ENCODE data around the gene GNAT2. TPM values are rescaled to one million over a fixed set of nuclear protein-coding genes. Genes with fewer than 3 reads are reported as not detected.

GNAT2 gene
- total and polyA plus RNA-seq, 4 donors: 0.24 TPM; not detected in 3

DNA sequence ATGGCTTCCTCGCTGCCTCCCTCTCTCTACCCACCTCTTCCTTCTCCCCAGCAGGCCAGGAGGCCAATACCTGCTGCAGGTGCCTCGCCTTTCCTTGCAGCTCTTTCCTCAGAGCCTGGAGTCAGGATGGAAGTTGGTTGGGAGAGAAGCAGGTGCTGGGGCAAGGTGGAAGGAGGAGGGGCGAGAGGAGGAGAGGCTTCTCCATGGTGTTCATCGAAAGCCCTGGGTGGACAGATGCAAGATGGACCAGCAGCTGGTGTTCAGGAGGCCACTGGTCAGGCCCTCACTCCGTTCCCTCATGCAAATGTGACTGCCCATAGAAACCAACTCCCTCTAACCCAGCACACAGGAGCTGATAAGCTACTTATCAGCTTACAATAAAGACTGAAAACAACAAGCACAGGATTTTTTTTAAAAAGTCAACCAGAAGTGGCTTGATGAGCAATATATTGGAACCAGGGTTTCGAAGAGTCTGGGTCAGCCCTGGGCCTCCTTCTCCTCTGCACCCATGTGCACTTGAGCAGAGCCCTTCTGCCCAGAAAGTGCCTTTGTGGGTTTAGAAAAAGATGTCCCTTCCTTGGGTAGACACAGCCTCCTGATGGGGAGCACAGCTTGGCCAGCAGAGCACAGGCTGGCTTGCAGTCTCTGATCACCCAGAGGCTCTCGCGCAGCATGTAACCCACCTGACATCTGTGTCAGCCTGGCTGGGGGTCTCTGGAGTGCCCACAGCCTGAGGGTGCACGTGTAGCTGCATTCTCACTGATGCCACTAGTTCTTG, 19.8 kb upstream of the GNAT2 start:
- no peak overlapping the region for H3K4me3 ChIP-seq
- no peak overlapping the region for H3K27ac ChIP-seq (ENCODE audit: low read depth in 1 of 2, low read length in 1 of 2)
- no peaks in the 10 kb centered on the region for H3K36me3 ChIP-seq (ENCODE audit: control insufficient read depth in 4 of 4, insufficient read depth in 4 of 4, low read length in 4 of 4)
- WGBS, 2 donors: 84 to 87% methylated on average over 9 of the region's 9 CpGs
- no peaks in the 10 kb centered on the region for H3K9me3 ChIP-seq (ENCODE audit: control insufficient read depth in 4 of 4, insufficient read depth in 3 of 4, low read length in 3 of 4)
- H3K27me3 ChIP-seq (ENCODE audit: control insufficient read depth in 3 of 3, insufficient read depth in 3 of 3, low read length in 2 of 3): no peaks in the 10 kb centered on the region
- ATAC-seq (ENCODE audit: insufficient read depth, low FRiP score): no peak
- no peak overlapping the region for H3K9ac ChIP-seq (ENCODE audit: insufficient read depth in 1 of 2, low read length in 2 of 2)
- no peak for DNase-seq
- H3K4me1 ChIP-seq (ENCODE audit: control insufficient read depth in 5 of 5, insufficient read depth in 5 of 5, low read length in 5 of 5): peaks cover 0 to 6% (median 0%) of the 10 kb centered on the region in 5 donors
- TF ChIP-seq, protein P1, sequence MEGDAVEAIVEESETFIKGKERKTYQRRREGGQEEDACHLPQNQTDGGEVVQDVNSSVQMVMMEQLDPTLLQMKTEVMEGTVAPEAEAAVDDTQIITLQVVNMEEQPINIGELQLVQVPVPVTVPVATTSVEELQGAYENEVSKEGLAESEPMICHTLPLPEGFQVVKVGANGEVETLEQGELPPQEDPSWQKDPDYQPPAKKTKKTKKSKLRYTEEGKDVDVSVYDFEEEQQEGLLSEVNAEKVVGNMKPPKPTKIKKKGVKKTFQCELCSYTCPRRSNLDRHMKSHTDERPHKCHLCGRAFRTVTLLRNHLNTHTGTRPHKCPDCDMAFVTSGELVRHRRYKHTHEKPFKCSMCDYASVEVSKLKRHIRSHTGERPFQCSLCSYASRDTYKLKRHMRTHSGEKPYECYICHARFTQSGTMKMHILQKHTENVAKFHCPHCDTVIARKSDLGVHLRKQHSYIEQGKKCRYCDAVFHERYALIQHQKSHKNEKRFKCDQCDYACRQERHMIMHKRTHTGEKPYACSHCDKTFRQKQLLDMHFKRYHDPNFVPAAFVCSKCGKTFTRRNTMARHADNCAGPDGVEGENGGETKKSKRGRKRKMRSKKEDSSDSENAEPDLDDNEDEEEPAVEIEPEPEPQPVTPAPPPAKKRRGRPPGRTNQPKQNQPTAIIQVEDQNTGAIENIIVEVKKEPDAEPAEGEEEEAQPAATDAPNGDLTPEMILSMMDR (IDR thresholded peaks at IDR 0.05; ENCODE audit: control extremely low read depth, extremely low read depth): no peak

DNA sequence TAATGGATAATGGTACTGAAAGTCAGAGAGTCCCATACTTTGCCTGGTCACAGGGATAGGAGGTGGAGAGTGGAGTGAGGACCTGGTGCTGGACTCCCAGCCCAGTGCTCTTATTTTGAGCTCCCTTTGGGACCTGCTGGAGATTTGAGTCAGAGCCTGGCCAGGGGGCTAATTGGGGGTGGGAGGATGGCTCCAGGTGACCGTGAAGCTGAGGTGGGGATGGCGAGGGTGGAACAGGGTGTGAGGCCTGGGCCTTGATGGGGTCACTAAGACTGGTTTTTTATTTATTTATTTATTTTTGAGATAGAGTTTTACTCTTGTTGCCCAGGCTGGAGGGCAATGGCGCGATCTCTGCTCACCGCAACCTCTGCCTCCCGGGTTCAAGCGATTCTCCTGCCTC, 18.0 kb upstream of the GNAT2 start:
- TF ChIP-seq, protein P1 (IDR thresholded peaks at IDR 0.05; ENCODE audit: control extremely low read depth, extremely low read depth): no peak
- H3K27me3 ChIP-seq (ENCODE audit: control insufficient read depth in 3 of 3, insufficient read depth in 3 of 3, low read length in 2 of 3): no peaks in the 10 kb centered on the region
- H3K36me3 ChIP-seq (ENCODE audit: control insufficient read depth in 4 of 4, insufficient read depth in 4 of 4, low read length in 4 of 4): no peaks in the 10 kb centered on the region
- ATAC-seq (ENCODE audit: insufficient read depth, low FRiP score): no peak
- no peak overlapping the region for H3K4me3 ChIP-seq
- no peak for DNase-seq
- 96 to 97% methylated on average over 7 of the region's 7 CpGs for WGBS, 2 donors
- no peak overlapping the region for H3K9ac ChIP-seq (ENCODE audit: insufficient read depth in 1 of 2, low read length in 2 of 2)
- no peak overlapping the region for H3K27ac ChIP-seq (ENCODE audit: low read depth in 1 of 2, low read length in 1 of 2)
- no peaks in the 10 kb centered on the region for H3K9me3 ChIP-seq (ENCODE audit: control insufficient read depth in 4 of 4, insufficient read depth in 3 of 4, low read length in 3 of 4)
- no peaks in the 10 kb centered on the region for H3K4me1 ChIP-seq (ENCODE audit: control insufficient read depth in 5 of 5, insufficient read depth in 5 of 5, low read length in 5 of 5)

DNA sequence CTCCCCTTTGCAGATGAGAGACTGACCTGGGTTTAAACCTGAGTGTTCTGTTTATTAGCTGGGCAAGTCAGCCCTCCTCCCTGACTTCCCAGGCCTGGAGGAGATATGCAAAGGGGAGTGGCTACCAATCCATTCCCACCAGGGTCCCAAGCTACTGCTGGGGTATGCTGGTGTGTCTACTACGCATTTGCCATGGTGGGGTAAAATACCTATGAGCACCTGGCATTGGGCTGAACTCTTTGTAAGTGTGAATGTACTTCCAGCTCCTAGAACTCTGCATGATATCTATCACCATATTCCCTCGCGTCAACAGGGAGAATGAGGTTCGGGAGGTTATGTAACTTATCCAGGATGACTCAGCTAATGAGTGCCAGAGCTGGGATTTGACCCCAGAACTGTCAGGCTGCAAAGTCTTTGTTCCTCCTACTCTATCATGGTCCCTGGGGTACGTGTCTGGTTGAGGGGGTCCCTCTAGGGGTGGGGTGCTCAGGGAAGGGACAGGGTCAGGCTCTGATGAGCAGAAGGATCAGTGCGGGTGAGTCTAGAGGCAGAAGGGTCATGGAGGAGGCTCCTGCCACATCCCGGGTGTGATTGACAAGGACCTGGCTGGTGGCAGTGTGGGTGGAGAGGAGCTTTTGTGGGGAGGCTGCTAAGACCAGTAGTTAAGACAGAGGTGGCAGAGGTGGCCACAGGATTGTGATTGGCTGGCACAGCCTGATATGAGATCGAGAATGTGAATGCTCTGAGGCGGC, 17.0 kb upstream of the GNAT2 start:
- ATAC-seq (ENCODE audit: insufficient read depth, low FRiP score): peak; percentile 19
- 52 to 63% methylated on average over 9 of the region's 9 CpGs for WGBS, 2 donors

More for the DNA sequence above, 17.0 kb upstream of the GNAT2 start:
- Histone ChIP-seq H3K36me3 (ENCODE audit: control insufficient read depth in 4 of 4, insufficient read depth in 4 of 4, low read length in 4 of 4) (peaks cover 0 to 5% (median 2%) of the 10 kb centered on the region in 4 donors), H3K4me1 (ENCODE audit: control insufficient read depth in 5 of 5, insufficient read depth in 5 of 5, low read length in 5 of 5) (no peaks in the 10 kb centered on the region), H3K27ac (ENCODE audit: low read depth in 1 of 2, low read length in 1 of 2) (no peak overlapping the region), H3K9ac (ENCODE audit: insufficient read depth in 1 of 2, low read length in 2 of 2) (no peak overlapping the region), H3K9me3 (ENCODE audit: control insufficient read depth in 4 of 4, insufficient read depth in 3 of 4, low read length in 3 of 4) (no peaks in the 10 kb centered on the region), H3K27me3 (ENCODE audit: control insufficient read depth in 3 of 3, insufficient read depth in 3 of 3, low read length in 2 of 3) (no peaks in the 10 kb centered on the region), H3K4me3 (no peak overlapping the region)
- TF ChIP-seq, protein P1 (IDR thresholded peaks at IDR 0.05; ENCODE audit: control extremely low read depth, extremely low read depth): no peak
- DNase-seq: no peak
